OCI-M1 (cell line): Measurements from ENCODE around the gene TTLL10.
"Not testable (repeated sequence)": the region's sequence is repeated elsewhere in the genome, so short reads cannot be mapped to it uniquely, and the experiment has no call there.

Experiments used
- DNase-seq: peaks from one replicate; lab custom pipeline; 2025; lab: John Stamatoyannopoulos, UW

Gene TTLL10

GRCh38 chr1:1171546-1172340, 1.9 kb upstream of the TTLL10 start:
- DNase-seq = no peak

GRCh38 chr1:1173061-1173792, 453 bp upstream of the TTLL10 start:
- DNase-seq = no peak

GRCh38 chr1:1175221-1176062, 1.8 kb downstream of the TTLL10 start:
- DNase-seq = no peak

GRCh38 chr1:1176063-1176761, 2.5 kb downstream of the TTLL10 start:
- not testable (repeated sequence) for DNase-seq

GRCh38 chr1:1176931-1177330, 3.3 kb downstream of the TTLL10 start:
- DNase-seq = no peak

- no peak for DNase-seq
Observed at GRCh38 chr1:1177452-1178206, 3.9 kb downstream of the TTLL10 start.

- DNase-seq = no peak
Observed at GRCh38 chr1:1178794-1179331, 5.2 kb downstream of the TTLL10 start.

- no peak for DNase-seq
Observed at GRCh38 chr1:1179346-1179982, 5.8 kb downstream of the TTLL10 start.

GRCh38 chr1:1179983-1180861, 6.5 kb downstream of the TTLL10 start:
- no peak for DNase-seq

GRCh38 chr1:1181129-1181937, 7.7 kb downstream of the TTLL10 start:
- DNase-seq = no peak

GRCh38 chr1:1181938-1182410, 8.3 kb downstream of the TTLL10 start:
- no peak for DNase-seq

- DNase-seq = no peak
Observed at GRCh38 chr1:1182491-1183220, 9.0 kb downstream of the TTLL10 start.

- DNase-seq = no peak
Observed at GRCh38 chr1:1183221-1183747, 9.6 kb downstream of the TTLL10 start.

- DNase-seq = no peak
Observed at GRCh38 chr1:1183833-1184775, 10.4 kb downstream of the TTLL10 start.

- no peak for DNase-seq
Observed at GRCh38 chr1:1185101-1185765, 11.6 kb downstream of the TTLL10 start.

- no peak for DNase-seq
Observed at GRCh38 chr1:1187938-1188337, 14.3 kb downstream of the TTLL10 start.
